Skeletal muscle cell (primary cell): ENCODE measurements around the gene TPM4.
A peak's percentile ranks its signal among the peaks of the same experiment; 100 is the strongest.
"Not testable (repeated sequence)": the region's sequence is repeated elsewhere in the genome, so short reads cannot be mapped to it uniquely, and the experiment has no call there.

Experiments
- DNase-seq: peaks from one replicate; pipeline ENCODE4 v3.0.0-alpha.2; 2010; ENCODE audit warnings: low read depth
- H3K4me3 ChIP-seq: 2 replicates; pipeline ENCODE4 v1.5.1; 2011; ENCODE audit warnings: low read depth, mild to moderate bottlenecking, control low read depth, low read length, moderate library complexity

Gene TPM4

GRCh38 chr19:16069813-16070365 is 6.4 kb upstream of the TPM4 start:
- no peak overlapping the region for H3K4me3 ChIP-seq
- no peak for DNase-seq

- H3K4me3 ChIP-seq, result no peak overlapping the region
- DNase-seq, result no peak
Observed at GRCh38 chr19:16070366-16070990, 5.8 kb upstream of the TPM4 start.

GRCh38 chr19:16071072-16071691 is 5.1 kb upstream of the TPM4 start:
- DNase-seq, result no peak
- no peak overlapping the region for H3K4me3 ChIP-seq

GRCh38 chr19:16073481-16073880 is 2.8 kb upstream of the TPM4 start:
- H3K4me3 ChIP-seq, result no peak overlapping the region
- no peak for DNase-seq

GRCh38 chr19:16073988-16074387 is 2.3 kb upstream of the TPM4 start:
- no peak overlapping the region for H3K4me3 ChIP-seq
- DNase-seq, result no peak

- H3K4me3 ChIP-seq, result no peak overlapping the region
- no peak for DNase-seq
Observed at GRCh38 chr19:16074488-16075365, 1.6 kb upstream of the TPM4 start.

GRCh38 chr19:16075430-16076153 is 703 bp upstream of the TPM4 start:
- peak overlapping the region; percentile 77 for H3K4me3 ChIP-seq
- no peak for DNase-seq

- peak overlapping the region; percentile 77 for H3K4me3 ChIP-seq
- DNase-seq, result no peak
Observed at GRCh38 chr19:16076958-16077611, 790 bp downstream of the TPM4 start.

- H3K4me3 ChIP-seq, result peak overlapping the region; percentile 77
- no peak for DNase-seq
Observed at GRCh38 chr19:16077984-16078758, 1.9 kb downstream of the TPM4 start.

- peak; percentile 89 for DNase-seq
- H3K4me3 ChIP-seq, result peak overlapping the region; percentile 77
Observed at GRCh38 chr19:16078759-16079707, 2.7 kb downstream of the TPM4 start.

- DNase-seq, result no peak
- H3K4me3 ChIP-seq, result no peak overlapping the region
Observed at GRCh38 chr19:16084067-16084685, 7.9 kb downstream of the TPM4 start.

- H3K4me3 ChIP-seq, result no peak overlapping the region
- no peak for DNase-seq
Observed at GRCh38 chr19:16085115-16085514, 8.8 kb downstream of the TPM4 start.

- not testable (repeated sequence) for H3K4me3 ChIP-seq, DNase-seq
Observed at GRCh38 chr19:16087404-16087803, 11.1 kb downstream of the TPM4 start.

- no peak overlapping the region for H3K4me3 ChIP-seq
- DNase-seq, result no peak
Observed at GRCh38 chr19:16087940-16088339, 11.6 kb downstream of the TPM4 start.

GRCh38 chr19:16088351-16089009 is 12.2 kb downstream of the TPM4 start:
- H3K4me3 ChIP-seq, result no peak overlapping the region
- no peak for DNase-seq

- no peak for DNase-seq
Observed at GRCh38 chr19:16089010-16089846, 12.9 kb downstream of the TPM4 start.

More at GRCh38 chr19:16089010-16089846, 12.9 kb downstream of the TPM4 start:
- H3K4me3 ChIP-seq, result no peak overlapping the region
